Measurements from ENCODE around the gene TM9SF1. TPM values are rescaled to one million over a fixed set of nuclear protein-coding genes. Genes with fewer than 3 reads are reported as not detected.

Gene TM9SF1
- total and polyA plus RNA-seq, 3 donors from 2014 or later = 45.0 to 53.2 (median 50.0) TPM

DNA sequence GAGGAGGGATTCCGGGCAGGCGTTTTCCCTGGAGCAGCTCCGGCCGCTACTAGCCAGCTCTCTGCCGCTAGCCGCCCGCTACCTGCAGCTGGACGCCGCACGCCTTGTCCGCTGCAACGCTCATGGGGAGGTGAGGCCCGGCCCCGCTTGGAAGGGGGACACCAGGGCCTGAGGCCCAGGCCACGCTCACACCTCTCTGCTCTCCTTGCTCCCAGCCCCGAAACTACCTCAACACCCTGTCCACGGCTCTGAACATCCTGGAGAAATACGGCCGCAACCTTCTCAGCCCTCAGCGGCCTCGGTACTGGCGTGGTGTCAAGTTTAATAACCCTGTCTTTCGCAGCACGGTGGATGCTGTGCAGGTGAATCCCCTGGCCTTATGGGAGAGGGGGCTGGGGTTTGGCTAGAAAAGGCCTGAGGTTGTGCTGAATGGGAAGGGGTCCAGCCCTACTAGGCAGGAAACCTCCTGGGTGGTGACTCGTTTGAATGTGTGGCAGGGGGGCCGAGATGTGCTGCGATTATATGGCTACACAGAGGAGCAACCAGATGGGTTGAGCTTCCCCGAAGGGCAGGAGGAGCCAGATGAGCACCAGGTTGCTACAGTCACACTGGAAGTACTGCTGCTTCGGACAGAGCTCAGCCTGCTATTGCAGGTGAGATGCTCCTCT, 47.3 kb downstream of the TM9SF1 start:
- Histone ChIP-seq H3K4me3 (peak overlapping the region; percentile 91 to 95), H3K27me3 (no peaks in the 10 kb centered on the region), H3K27ac (peak overlapping the region; percentile 73 to 89), H3K36me3 (ENCODE audit: low read depth, missing control alignments) (no peaks in the 10 kb centered on the region), H3K4me1 (peaks cover 15% of the 10 kb centered on the region), H3K9me3 (no peaks in the 10 kb centered on the region)
- no peak for TF ChIP-seq POLR2A (IDR thresholded peaks at IDR 0.05)
- TF ChIP-seq, protein P1, sequence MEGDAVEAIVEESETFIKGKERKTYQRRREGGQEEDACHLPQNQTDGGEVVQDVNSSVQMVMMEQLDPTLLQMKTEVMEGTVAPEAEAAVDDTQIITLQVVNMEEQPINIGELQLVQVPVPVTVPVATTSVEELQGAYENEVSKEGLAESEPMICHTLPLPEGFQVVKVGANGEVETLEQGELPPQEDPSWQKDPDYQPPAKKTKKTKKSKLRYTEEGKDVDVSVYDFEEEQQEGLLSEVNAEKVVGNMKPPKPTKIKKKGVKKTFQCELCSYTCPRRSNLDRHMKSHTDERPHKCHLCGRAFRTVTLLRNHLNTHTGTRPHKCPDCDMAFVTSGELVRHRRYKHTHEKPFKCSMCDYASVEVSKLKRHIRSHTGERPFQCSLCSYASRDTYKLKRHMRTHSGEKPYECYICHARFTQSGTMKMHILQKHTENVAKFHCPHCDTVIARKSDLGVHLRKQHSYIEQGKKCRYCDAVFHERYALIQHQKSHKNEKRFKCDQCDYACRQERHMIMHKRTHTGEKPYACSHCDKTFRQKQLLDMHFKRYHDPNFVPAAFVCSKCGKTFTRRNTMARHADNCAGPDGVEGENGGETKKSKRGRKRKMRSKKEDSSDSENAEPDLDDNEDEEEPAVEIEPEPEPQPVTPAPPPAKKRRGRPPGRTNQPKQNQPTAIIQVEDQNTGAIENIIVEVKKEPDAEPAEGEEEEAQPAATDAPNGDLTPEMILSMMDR (IDR thresholded peaks at IDR 0.05) = no peak
- no peak for DNase-seq
- intact Hi-C loops (cut with DNase I; ENCODE audit: low total_unique reads) = no loop called here
- 2 to 11% methylated on average over 14 to 29 of the region's 29 CpGs for WGBS, 2 donors

DNA sequence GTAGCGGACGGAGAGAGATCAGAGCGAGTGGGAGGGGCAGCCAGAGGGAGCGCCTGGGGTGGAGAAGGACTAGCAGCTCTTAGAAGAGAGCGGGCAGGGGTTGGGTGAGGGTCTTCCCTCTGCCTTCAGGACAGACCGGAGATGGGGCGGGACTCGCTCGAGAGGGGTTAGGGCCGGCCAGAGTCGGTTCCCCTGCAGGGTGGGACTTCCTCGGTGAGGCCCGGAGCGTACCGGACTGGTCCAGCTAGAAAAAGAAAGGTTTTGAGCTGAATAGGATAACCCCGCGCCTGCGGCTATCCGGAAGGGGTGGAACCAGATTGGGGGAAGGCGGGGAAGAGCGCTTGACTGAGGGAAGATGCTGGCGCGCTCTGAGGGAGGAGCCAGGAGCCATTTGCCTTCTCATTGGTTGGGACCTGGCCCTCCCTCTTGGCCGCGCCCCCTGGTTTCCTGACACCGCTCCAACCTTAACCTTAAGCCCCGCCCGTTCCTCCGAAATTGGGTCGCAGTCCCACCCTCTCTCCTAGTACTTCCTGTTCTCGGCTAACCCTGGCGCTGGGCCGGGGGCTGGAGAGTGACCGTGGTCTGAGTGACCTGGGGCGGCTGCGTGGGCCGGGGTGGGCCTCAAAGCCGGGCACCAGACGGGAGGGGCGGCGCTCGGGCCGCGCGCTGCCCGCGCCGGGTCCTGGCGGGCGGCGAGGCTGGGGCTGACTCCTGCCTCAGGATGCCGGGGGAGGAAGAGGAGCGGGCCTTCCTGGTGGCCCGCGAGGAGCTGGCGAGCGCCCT, 48.1 kb downstream of the TM9SF1 start, which contains the start of gene RNF31:
RNF31 (plus strand) TSS at position 521 of the 783 bp plus-strand sequence; CDS start at position 722, 201 bp downstream.
- Histone ChIP-seq H3K4me1 (peaks cover 17% of the 10 kb centered on the region), H3K4me3 (peak within 1 kb of the TSS; percentile 91 to 95), H3K36me3 (ENCODE audit: low read depth, missing control alignments) (no peaks in the 10 kb centered on the region), H3K9me3 (no peaks in the 10 kb centered on the region), H3K27ac (peak within 1 kb of the TSS; percentile 89 to 91), H3K27me3 (no peaks in the 10 kb centered on the region)
- DNase-seq = peak; percentile 99
- TF ChIP-seq, protein P1 (IDR thresholded peaks at IDR 0.05) = no peak
- TF ChIP-seq POLR2A (IDR thresholded peaks at IDR 0.05) = no peak
- WGBS, 2 donors = 0 to 1% methylated on average over 29 to 51 of the region's 57 CpGs
- intact Hi-C loops (cut with DNase I; ENCODE audit: low total_unique reads) = no loop called here

DNA sequence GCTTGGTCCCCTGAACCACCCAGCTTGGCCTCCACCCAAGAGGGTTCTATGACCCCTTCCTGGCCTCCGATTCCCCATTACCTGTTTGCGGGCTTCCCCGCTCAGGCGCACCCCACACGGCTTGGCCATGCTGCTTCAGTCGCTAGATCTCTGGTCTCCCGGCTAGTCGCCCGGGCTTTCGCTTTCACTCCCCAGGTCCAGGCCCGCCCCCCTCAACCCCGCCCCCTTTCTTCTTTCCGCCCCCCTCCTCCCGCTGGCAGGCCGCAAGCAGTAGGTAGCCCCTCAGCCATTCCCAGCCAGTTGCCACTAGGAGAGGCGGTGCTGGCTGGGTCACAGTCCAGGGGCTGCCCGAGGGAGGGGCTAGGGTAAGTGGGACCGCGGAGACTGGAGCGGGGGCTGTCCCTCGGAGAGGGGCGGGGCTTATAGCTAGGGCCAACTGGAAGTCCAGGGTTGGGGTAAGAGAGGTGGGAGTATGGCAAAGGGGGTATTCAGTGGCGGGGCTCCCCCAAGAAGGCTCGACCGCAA, 48.7 kb downstream of the TM9SF1 start, which contains the start of gene PSME2:
PSME2 (minus strand) TSS at position 158 of the 525 bp plus-strand sequence; CDS start at position 129, 29 bp downstream.
- peaks cover 20% of the 10 kb centered on the region for H3K4me1 ChIP-seq
- intact Hi-C loops (cut with DNase I; ENCODE audit: low total_unique reads) = no loop called here
- WGBS, 2 donors = 0% methylated on average over 19 to 25 of the region's 25 CpGs

DNA sequence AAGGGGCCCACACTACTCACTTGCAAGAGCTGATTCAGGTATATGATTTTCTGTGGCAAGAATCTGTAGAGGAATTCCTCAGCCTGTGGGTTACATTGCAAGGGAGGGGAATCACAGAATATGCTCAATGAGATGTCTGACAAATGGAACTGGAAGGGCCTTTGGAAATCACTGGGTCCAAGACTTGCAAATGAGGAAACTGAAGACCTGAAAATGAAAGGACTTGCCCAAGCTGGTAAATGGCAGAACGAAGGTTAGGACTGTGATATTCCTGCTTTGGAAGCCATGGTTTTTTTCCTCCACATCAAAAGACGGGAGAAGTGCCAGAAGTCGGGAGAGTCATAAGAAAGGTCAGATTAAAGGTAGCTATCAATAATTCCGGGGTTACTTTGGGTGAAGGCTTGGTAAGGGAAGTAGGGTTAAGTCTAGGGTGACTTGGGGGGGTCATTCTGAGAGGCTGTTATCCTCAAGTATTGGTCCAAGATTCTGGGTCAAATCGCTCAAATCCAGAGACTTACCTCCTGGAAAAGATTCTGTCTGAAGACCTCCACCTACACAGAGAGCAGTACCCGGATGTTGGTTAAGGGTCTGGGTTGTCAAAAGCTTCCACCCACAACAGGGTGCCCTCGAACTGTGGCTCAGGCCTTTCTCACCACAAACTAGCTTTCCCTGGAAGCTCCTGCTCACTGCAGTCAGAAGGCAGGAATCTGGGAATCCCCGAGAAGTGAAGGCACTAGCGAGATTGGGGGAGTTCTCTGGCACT, 49.4 kb downstream of the TM9SF1 start:
- H3K27ac ChIP-seq = peak overlapping the region; percentile 89 to 91
- no peaks in the 10 kb centered on the region for H3K36me3 ChIP-seq (ENCODE audit: low read depth, missing control alignments)
- H3K4me1 ChIP-seq = peaks cover 20% of the 10 kb centered on the region
- TF ChIP-seq, protein P1 (IDR thresholded peaks at IDR 0.05) = no peak
- TF ChIP-seq POLR2A (IDR thresholded peaks at IDR 0.05) = no peak
- no peaks in the 10 kb centered on the region for H3K27me3 ChIP-seq
- intact Hi-C loops (cut with DNase I; ENCODE audit: low total_unique reads) = no loop called here
- no peaks in the 10 kb centered on the region for H3K9me3 ChIP-seq
- H3K4me3 ChIP-seq = peak overlapping the region; percentile 91 to 95
- no peak for DNase-seq
- WGBS, 2 donors = 10% methylated on average over 7 to 9 of the region's 9 CpGs

More for the DNA sequence above, 48.7 kb downstream of the TM9SF1 start, which contains the start of gene PSME2:
- TF ChIP-seq, protein P1 (IDR thresholded peaks at IDR 0.05) = no peak
- TF ChIP-seq POLR2A (IDR thresholded peaks at IDR 0.05) = no peak
- H3K36me3 ChIP-seq (ENCODE audit: low read depth, missing control alignments) = no peaks in the 10 kb centered on the region
- peak within 1 kb of the TSS; percentile 89 to 91 for H3K27ac ChIP-seq
- no peaks in the 10 kb centered on the region for H3K27me3 ChIP-seq
- H3K4me3 ChIP-seq = peak within 1 kb of the TSS; percentile 91 to 95
- H3K9me3 ChIP-seq = no peaks in the 10 kb centered on the region
- peak; percentile 96 for DNase-seq

Data from testis (tissue), 3 donors.